ENCODE results near the gene IQSEC1.

The IQSEC1 gene

DNA sequence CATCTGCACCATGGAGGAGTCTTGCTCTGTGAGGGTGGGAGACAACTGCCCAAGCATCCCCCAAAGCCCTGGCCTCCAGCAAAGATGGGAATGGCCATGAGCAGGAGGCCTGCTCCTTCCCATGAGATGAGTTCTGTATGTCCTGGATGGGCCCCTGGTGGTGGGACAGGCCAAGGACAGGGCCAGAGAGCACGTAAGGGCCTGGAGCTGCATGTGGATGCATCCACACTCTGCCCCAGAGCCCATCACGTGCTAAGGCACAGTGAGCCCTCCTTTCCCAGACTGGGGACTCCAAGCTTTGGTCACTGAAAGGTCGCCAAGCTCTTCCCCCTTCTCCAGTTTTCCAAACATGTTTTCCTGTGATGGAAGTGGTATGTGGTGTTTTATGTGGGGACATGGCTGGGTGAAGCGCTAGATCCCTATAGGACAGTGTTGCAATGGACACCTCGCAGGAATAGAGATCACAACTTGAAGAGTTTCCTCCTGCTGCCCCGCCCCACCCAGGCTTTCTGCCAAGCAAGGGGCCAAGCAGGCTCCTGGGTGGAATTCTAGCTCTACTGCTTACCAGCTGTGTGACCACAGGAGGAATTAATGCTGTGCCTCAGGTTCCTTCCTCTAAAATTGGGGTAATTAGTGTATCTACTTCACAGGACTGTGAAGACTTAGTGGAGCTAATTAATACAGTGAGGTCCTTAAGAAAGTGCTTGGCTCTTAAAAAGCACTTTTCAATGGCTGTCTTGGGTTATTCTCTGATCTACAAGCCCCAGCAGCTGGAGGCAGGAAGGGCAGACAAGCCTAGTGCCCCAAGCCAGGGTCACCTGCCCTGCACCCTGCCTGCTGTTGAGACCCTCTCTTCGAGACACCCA is 125.5 kb downstream of the IQSEC1 start:
- DNase-seq: no peak

- no peak for DNase-seq
Measured at GRCh38 chr3:12946649-12947316, 126.4 kb downstream of the IQSEC1 start.

DNA sequence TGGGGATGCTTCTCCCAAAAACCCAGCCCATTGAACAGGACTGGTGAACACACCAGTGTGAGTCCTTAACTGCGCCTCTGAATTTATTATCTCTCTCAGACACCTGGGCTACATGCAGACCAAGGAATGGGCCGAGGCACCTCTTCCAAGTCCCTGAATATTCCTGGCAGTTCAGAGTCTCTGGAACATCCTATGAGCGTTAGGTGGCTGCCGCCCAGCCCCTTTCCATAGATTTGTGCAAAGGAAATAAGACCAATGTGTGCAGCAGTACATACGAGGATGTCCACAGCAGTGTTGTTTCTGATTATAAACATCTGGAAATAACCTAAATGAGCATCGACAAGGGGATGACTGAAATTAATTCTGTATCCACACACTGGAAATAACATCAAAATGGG is 127.0 kb downstream of the IQSEC1 start:
- DNase-seq: no peak

- DNase-seq: no peak
Measured at GRCh38 chr3:12944849-12945248, 128.4 kb downstream of the IQSEC1 start.

GRCh38 chr3:12944413-12944812 is 128.8 kb downstream of the IQSEC1 start:
- no peak for DNase-seq

DNA sequence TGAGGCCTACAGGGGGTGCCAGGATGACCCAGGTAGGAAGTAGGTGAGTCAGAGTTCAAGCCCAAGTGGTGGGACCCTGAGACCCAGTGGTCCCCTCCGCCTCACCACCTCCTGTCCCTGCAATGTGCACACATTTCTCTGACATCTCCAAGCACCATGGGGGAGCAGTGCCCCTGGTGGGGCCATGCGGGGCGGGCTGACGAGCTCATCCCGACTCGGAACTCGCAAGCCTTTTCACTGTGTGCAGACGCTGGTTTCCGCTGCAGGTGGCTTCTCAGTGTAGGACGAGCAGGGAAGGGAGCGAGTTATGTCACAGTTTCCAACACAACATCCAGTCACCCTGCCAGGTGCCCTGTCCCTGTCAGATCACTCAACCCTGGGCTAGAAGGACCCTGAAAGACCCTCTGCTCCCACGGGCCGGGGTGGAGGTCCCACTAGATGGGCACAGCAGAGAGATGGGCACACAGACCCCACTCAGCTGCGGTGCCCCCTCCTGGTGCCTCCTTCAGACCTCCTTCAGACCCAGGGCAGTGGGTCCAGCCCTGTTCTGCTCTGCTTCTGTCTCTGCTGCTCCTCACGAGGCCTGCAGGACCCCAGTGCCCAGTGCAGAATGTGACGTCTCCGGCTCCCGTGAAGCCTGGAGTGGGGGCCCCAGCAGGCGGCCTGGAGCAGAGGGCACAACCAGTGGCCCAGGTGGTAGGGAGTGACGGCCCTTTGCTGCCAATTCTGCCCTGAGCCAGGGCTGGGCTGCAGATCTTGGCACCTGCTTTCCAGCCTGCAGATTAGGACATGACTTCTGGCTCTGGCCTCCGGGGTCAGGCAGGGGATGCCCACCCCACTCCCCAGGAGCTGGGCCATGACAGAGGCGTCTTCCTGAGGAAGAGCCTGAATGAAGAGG is 129.9 kb downstream of the IQSEC1 start:
- DNase-seq: no peak

- DNase-seq: no peak
Measured at GRCh38 chr3:12941495-12942023, 131.7 kb downstream of the IQSEC1 start.

DNA sequence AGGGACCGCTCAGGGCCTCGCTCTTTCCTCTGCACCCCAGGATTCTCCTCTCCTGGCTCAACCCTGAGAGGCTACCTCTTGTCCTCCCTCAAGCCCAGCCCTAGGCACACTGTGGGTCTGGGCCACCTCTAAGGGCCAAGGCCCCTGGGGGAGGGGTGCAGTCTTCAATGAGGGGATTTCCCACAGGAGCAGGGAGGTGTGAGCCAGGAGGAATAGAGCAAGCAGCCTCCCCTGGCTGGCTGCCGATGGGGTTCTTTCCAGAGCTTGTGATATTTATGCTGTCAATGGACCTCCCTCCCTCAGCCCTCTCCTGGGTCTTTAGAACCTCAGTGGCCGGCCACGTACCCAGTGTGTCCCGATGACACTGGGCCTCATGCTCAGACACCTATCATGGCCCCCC is 132.4 kb downstream of the IQSEC1 start:
- DNase-seq: no peak

- no peak for DNase-seq
Measured at GRCh38 chr3:12939137-12939536, 134.1 kb downstream of the IQSEC1 start.

DNA sequence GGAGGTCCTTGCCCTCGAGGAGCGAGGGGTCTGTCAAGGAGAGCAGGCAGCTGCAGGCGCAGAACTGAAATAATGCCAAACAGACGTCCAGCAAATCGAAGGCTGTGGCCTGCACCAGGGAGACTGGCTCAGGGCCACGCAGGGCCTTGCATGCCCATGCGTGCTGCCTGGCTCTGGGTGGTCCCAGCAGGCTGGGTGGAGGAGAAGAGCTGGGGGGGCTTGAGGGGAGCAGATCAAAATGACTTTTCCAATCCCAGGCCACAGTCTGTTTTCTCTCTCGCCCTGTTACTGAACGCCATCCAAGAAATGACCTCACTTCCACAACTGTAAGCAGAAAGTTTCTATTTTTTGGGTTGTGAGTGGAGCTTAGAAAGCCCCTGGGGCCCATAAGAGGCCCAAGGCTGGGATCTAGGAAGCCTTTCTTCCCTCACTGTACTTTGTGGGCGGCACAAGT is 134.9 kb downstream of the IQSEC1 start:
- no peak for DNase-seq

DNA sequence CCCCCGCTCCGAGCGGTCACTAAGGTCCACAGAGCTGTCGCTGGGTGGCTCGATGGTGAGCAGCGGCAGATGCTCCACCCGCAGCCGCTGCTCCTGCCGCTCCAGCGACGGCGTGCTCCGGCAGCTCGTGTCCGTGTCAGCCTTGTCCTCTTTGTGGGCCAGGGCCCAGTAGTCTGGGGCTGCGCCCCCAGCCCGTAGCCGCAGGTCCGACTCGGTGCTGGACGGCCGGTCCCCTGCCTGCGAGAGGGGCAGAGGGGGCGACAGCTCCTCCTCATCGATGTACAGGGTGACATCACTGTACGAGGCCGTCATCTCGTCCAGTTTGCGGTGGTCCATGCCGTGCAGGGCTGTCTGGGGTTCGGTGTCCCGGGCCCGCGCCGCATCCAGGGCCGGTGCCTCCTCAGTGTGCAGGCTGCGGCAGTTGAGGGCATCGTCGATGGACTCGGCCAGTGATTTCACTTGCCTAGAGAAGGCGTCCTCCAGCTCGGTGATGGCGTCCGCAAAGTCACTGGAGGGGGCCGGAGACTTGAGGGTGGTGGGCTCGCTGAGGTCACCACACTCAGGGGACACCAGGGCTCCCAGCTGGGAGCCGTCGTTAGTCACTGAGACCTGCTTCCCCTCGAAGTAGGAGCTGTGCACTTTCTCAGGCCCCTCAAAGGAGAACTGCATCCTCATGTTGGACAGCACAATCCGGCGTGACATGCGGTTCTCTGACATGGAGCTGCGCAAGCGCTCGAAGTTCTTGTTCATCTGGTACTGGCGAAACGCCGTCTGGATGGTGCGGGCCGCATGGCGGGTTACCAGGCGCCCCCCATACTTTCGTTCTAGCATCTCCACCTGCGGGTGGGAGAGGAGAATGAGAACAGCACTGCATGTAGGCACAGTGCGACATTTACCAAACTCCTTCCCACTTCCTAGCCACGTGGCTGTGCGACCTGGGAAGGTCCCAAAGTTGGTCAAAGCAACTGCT is 137.1 kb downstream of the IQSEC1 start:
- DNase-seq: no peak

DNA sequence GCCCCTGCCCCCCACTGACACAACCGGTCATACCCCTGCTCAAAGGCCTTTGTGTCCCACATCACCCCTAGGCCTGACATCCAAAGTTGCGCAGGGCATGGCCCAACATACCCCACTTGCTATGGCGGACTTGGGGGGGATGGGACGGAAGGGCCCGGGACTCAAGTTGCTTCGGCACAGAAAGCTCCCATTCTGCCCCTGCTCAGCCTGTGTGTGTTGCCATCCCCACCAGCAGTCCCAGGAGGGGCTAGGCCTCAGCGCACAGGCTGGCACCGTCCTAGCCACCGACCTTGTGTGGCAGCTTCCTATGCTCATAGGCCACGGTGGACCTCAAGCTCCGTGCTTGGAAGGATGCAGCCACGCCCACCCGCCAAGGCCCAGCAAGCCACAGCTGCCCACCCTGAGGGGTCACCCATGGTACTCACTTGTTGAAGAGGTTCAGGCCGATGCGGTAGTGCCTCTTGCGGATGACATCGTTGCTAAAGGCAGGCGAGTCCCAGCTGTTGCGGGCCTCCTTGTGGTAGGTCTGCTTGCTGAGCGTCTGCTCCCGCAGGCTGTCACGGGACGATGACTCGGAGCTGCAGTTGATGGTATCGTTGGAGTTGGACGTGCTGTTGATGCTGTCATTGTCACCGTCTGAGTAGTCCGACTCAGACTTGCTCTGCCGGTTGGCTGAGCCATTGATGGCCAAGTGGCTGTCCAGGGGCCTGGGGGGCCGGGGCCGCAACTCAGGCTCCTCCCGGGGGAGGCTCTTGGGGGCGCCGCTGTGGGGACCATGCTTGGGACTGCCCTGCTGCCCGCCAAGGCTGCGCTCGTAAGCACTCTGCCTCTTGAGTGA is 138.0 kb downstream of the IQSEC1 start:
- no peak for DNase-seq

DNA sequence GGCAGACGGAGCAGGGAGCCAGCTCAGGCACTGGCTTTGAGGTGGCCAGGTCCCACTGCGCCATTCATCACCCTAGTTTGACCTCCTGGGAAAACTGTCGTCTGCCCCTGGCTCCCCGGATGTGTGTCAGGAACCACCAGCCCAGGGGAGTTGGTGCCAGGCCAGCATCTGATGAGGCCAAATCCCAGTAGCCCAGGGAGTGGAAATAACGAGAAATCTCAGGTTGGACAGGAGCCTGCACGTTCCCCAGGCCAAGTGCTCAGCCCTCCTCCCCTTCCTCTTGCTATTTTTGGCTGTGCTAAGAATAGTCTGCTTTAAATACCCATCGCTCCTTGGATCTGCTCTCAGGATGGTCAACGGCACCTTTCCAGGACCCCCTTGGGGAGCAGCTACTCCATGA is 138.8 kb downstream of the IQSEC1 start:
- no peak for DNase-seq

DNA sequence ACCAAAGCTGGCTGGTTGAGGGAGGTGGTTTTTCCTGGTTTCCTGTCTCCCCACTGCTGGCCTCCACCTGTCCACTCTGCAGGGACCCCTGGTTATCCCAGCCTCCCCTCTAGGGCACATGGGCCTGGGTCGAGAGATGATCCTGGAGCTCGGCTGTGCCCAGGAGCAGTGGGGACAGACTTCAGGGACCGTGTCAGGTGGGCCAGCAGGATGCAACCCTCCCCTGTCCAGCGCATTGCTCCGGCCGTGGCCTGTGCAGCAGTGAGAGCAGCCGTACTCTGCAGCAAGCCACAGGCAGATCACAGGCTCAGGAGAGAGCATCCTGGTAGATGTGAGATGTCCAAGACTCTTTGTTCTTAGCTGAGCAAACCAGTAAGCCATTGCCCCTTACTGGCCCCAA is 139.3 kb downstream of the IQSEC1 start:
- no peak for DNase-seq

DNA sequence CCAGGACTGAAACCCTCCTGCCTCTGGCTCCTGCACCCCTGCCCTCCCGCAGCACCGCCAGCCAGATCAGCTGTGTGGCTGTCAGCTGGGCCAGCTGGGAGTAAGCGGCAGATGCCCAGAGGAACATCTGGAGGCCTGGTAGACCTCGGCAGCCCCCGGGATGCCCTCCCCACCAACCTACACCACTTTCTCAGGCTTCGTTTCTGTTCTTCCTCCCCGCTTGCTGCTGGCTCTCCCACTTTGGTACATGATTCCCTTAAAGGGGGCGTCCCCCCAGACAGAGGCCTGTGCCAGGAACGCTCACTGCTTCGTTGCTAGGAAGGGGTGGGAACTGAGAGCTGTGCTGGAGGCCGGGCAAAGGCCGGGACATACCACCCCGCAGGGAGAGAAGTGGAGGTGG is 140.5 kb downstream of the IQSEC1 start:
- no peak for DNase-seq

DNA sequence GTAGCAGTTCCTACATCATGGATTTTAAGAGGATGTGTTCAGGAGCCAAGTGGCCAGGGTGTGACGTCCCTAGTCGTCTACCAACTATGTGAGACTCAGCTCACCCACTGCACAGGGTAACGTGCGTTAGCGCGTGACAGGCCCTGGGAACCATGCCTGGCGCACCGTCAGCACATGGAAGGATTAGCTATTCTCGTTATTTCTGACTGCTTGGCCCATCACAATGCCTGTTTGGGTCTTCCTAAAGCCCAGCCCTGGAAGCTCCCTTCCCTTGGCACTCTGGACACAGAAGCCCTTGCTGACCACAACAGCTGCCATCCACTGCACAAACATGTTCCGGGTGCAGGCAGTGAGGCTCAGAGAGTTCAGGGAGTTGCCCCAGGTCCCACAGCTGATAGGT is 140.9 kb downstream of the IQSEC1 start:
- DNase-seq: no peak

DNA sequence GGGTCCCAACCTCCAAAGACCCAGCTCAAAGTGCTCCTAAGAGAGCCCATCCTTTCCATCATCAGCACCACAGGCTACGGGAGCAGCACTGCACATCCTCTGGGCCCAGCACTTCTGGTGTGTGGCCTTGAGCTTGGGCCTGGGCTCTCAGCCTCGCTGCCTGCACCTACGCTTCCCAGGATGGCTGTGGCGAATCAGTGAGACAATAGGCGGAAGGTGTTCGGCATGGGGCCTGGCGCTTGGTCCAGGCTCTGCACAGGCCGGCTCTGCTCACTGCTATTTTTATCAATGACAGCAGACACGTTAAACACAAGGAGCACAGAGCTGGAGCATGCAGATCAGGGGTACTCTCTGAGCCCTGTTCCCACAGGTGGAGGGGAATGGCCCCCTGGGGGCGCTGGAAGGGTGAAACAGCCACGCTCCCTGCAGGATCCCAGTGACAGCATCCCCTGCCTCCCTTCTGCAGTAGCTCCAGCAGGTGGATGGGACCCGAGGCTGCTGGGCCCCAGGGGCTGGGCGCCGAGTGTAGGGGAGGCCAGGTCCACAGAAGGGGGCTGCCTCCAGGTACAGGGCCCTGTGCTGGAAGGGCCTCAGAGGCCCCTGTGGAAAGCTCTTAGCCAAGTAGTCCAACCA is 141.8 kb downstream of the IQSEC1 start:
- DNase-seq: no peak

DNA sequence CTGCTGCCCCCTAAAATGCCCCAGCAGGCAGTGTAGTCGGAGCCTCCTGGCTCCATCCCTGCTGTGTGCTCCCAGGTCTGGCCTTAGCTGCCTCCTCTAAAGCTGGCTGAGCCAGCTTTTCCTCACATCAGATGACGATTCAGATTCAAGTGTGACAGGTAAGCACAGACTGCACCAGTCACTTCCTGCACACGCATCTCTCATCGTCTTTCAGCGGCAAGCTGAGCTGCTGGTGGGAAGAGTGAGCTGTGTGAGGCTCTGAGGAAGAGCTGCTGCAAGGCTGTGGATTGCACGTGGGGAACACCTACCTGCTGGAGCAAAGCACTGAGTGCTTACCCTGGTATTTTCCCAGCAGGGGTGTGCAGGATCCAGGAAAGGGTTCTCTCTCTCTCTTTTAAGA is 143.4 kb downstream of the IQSEC1 start:
- no peak for DNase-seq

DNA sequence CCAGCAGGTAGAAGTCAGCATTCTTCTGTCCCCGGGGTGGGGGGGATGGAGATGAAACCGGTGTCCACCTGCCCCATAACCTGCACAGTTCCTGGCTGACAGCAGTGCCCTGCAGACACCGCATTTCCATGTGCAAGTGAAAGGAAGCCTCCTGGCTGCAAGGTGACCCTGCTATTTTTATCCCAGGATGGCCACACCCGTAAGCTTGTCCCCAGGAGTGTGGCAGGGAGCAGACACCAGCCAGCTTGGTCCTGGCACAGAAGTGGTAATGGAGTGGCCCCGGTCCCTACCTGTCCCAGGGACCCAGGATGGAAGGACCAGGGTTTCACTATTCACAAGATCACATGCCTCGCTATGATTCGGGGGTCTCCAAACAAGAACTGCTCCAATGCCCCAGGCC is 146.6 kb downstream of the IQSEC1 start:
- DNase-seq: no peak

- no peak for DNase-seq
Measured at GRCh38 chr3:12925648-12926047, 147.6 kb downstream of the IQSEC1 start.

Measured in CD4-positive, alpha-beta T cell treated with Interleukin-17A for 1 hour (primary cell).